Stomach (tissue), 4 donors: ENCODE measurements around the gene SRMS.

ENCODE experiments used
- EP300 ChIP-seq: sonication (generic); formaldehyde crosslinking; IDR thresholded peaks from one replicate; pipeline ENCODE4 v1.6.1; 2017; ENCODE audit warnings: antibody characterized with exemption
- POLR2A ChIP-seq, 4 donors: fragments of 450-650 bp; IDR thresholded peaks; one replicate each; pipeline ENCODE4 v1.6.1; 2016; ENCODE audit warnings: antibody characterized with exemption in 4 of 4, control low read depth in 2 of 4, mild to moderate bottlenecking in 1 of 4, moderate library complexity in 1 of 4
- POLR2AphosphoS5 ChIP-seq, 3 donors: sonication (generic); formaldehyde crosslinking; IDR thresholded peaks; one replicate each; pipeline ENCODE4 v1.6.1; 2016; ENCODE audit warnings: antibody characterized with exemption in 3 of 3
- TF ChIP-seq, protein P1 (sequence below), 7 experiments: fragments of 450-650 bp in 4 of 7; fragments of 200-600 bp in 3 of 7; sonication (generic) in 3 of 7; IDR thresholded peaks; one replicate each; pipeline ENCODE4 v1.5.1; 2016 to 2019; ENCODE audit warnings: antibody characterized with exemption in 7 of 7, control low read depth in 2 of 7, mild to moderate bottlenecking in 1 of 7

- TF ChIP-seq EP300 (no peak), POLR2A (IDR thresholded peaks at IDR 0.05) (no peak), POLR2AphosphoS5 (IDR thresholded peaks at IDR 0.05) (no peak)
- TF ChIP-seq, protein P1, sequence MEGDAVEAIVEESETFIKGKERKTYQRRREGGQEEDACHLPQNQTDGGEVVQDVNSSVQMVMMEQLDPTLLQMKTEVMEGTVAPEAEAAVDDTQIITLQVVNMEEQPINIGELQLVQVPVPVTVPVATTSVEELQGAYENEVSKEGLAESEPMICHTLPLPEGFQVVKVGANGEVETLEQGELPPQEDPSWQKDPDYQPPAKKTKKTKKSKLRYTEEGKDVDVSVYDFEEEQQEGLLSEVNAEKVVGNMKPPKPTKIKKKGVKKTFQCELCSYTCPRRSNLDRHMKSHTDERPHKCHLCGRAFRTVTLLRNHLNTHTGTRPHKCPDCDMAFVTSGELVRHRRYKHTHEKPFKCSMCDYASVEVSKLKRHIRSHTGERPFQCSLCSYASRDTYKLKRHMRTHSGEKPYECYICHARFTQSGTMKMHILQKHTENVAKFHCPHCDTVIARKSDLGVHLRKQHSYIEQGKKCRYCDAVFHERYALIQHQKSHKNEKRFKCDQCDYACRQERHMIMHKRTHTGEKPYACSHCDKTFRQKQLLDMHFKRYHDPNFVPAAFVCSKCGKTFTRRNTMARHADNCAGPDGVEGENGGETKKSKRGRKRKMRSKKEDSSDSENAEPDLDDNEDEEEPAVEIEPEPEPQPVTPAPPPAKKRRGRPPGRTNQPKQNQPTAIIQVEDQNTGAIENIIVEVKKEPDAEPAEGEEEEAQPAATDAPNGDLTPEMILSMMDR (IDR thresholded peaks at IDR 0.05) = no peak
Measured at GRCh38 chr20:63572071-63572787, 24.7 kb upstream of the SRMS start.
